Mucosa of stomach (tissue), 1 donor: ENCODE results near the gene SAP30L.

Experiments
- H3K27me3 ChIP-seq: one replicate; pipeline ENCODE4 v1.7.0; 2013; ENCODE audit warnings: mild to moderate bottlenecking, low read length; ENCODE audit not compliant: control insufficient read depth, insufficient read depth
- H3K36me3 ChIP-seq: one replicate; pipeline ENCODE4 v1.7.0; 2013; ENCODE audit warnings: low read length; ENCODE audit not compliant: control insufficient read depth, insufficient read depth
- H3K4me1 ChIP-seq: one replicate; pipeline ENCODE4 v1.7.0; 2013; ENCODE audit warnings: mild to moderate bottlenecking, low read length; ENCODE audit not compliant: control insufficient read depth, insufficient read depth
- H3K4me3 ChIP-seq: one replicate; pipeline ENCODE4 v1.7.0; 2013; ENCODE audit warnings: low read length
- H3K9ac ChIP-seq: one replicate; pipeline ENCODE4 v1.7.0; 2013; ENCODE audit warnings: mild to moderate bottlenecking, low read length, moderate library complexity
- H3K9me3 ChIP-seq: one replicate; pipeline ENCODE4 v1.7.0; 2013; ENCODE audit warnings: mild to moderate bottlenecking, low read length, moderate library complexity; ENCODE audit not compliant: control insufficient read depth
- donor health status: Pancreatic carcinoma.

Gene SAP30L

GRCh38 chr5:154406826-154407225 lies 39.0 kb upstream of the SAP30L start:
- Histone ChIP-seq H3K9me3 (no peaks in the 10 kb centered on the region), H3K27me3 (no peaks in the 10 kb centered on the region), H3K4me1 (peaks cover 14% of the 10 kb centered on the region), H3K9ac (no peak overlapping the region), H3K4me3 (no peak overlapping the region), H3K36me3 (no peaks in the 10 kb centered on the region)

DNA sequence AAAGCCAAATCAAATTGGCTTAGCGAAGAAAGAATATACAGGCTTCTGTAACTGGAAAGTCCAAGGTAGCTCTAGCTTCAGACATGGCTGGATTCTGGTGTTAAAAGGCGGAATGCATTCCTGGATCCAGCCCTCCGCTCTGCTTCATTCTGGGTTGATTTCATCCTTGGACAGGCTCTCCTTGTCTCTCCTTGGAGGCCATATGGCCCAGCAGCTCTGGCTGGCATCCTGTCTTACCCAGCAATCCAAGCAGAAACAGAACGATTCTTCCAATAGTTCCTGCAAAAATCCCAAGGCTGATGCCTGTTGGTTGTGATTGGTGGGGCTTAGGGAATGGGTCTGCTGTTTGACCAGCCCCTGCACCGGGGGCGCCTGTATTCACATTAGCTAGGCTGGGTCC lies 37.0 kb upstream of the SAP30L start:
- H3K4me1 ChIP-seq = peaks cover 14% of the 10 kb centered on the region
- no peaks in the 10 kb centered on the region for H3K27me3 ChIP-seq
- H3K9ac ChIP-seq = no peak overlapping the region
- H3K36me3 ChIP-seq = no peaks in the 10 kb centered on the region
- H3K4me3 ChIP-seq = no peak overlapping the region
- H3K9me3 ChIP-seq = no peaks in the 10 kb centered on the region

GRCh38 chr5:154409230-154409840 lies 36.5 kb upstream of the SAP30L start:
- Histone ChIP-seq H3K27me3 (no peaks in the 10 kb centered on the region), H3K4me3 (no peak overlapping the region), H3K36me3 (no peaks in the 10 kb centered on the region), H3K9ac (no peak overlapping the region), H3K4me1 (peaks cover 14% of the 10 kb centered on the region), H3K9me3 (no peaks in the 10 kb centered on the region)

- Histone ChIP-seq H3K4me3 (no peak overlapping the region), H3K4me1 (peaks cover 10% of the 10 kb centered on the region), H3K27me3 (no peaks in the 10 kb centered on the region), H3K36me3 (no peaks in the 10 kb centered on the region), H3K9me3 (no peaks in the 10 kb centered on the region), H3K9ac (no peak overlapping the region)
These were observed 35.8 kb upstream of the SAP30L start for GRCh38 chr5:154410008-154410407.

DNA sequence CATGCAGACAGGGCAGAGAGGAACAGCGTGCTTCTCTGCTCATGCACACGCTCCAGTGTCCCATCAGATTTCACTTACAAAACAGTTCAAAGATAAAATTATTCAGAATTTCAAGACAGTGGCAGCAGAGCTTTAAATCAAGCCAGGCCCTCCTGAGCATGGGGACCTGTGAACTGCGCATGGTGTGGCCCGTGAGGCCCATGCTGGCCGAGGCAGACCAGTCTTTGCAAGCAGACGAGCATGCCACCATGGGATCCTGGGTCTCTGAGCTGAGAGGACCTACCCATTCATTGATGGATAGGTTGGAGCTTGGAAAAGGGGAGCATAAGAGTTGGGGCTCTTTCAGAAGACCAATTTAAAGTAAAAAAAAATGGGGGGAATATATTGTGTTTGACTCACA lies 35.0 kb upstream of the SAP30L start:
- Histone ChIP-seq H3K4me3 (no peak overlapping the region), H3K4me1 (peaks cover 4% of the 10 kb centered on the region), H3K9me3 (no peaks in the 10 kb centered on the region), H3K27me3 (no peaks in the 10 kb centered on the region), H3K36me3 (no peaks in the 10 kb centered on the region), H3K9ac (no peak overlapping the region)

- Histone ChIP-seq H3K36me3 (no peaks in the 10 kb centered on the region), H3K9me3 (no peaks in the 10 kb centered on the region), H3K4me1 (peaks cover 4% of the 10 kb centered on the region), H3K9ac (no peak overlapping the region), H3K27me3 (no peaks in the 10 kb centered on the region), H3K4me3 (no peak overlapping the region)
These were observed 34.5 kb upstream of the SAP30L start for GRCh38 chr5:154411338-154411737.

GRCh38 chr5:154412316-154412715 lies 33.5 kb upstream of the SAP30L start:
- peaks cover 7% of the 10 kb centered on the region for H3K36me3 ChIP-seq
- no peak overlapping the region for H3K4me3 ChIP-seq
- no peaks in the 10 kb centered on the region for H3K27me3 ChIP-seq
- no peaks in the 10 kb centered on the region for H3K4me1 ChIP-seq
- H3K9ac ChIP-seq = no peak overlapping the region
- H3K9me3 ChIP-seq = no peaks in the 10 kb centered on the region

- no peak overlapping the region for H3K9ac ChIP-seq
- H3K4me3 ChIP-seq = no peak overlapping the region
- H3K9me3 ChIP-seq = no peaks in the 10 kb centered on the region
- no peaks in the 10 kb centered on the region for H3K27me3 ChIP-seq
- H3K36me3 ChIP-seq = peaks cover 10% of the 10 kb centered on the region
- H3K4me1 ChIP-seq = no peaks in the 10 kb centered on the region
These were observed 32.9 kb upstream of the SAP30L start for GRCh38 chr5:154412925-154413324.

DNA sequence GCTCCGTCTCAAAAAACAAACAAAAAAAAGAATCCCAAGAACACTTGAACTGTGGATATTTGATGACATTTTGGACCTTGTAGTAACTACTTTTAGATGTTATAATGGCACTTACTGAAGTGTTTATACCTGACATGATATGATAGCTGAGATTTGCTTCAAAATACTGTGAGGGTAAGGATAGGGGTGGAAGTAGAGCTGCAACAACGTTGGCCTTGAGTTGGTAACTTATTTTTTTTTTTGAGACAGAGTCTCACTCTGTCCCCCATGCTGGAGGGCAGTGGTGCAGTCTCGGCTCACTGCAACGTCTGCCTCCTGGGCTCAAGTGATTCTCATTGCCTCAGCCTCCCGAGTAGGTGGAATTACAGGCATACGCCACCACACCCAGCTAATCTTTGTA lies 30.7 kb upstream of the SAP30L start:
- Histone ChIP-seq H3K4me3 (no peak overlapping the region), H3K4me1 (no peaks in the 10 kb centered on the region), H3K9me3 (no peaks in the 10 kb centered on the region), H3K36me3 (peaks cover 16% of the 10 kb centered on the region), H3K27me3 (no peaks in the 10 kb centered on the region), H3K9ac (no peak overlapping the region)

GRCh38 chr5:154418344-154418820 lies 27.4 kb upstream of the SAP30L start:
- Histone ChIP-seq H3K4me3 (no peak overlapping the region), H3K9me3 (no peaks in the 10 kb centered on the region), H3K27me3 (no peaks in the 10 kb centered on the region), H3K36me3 (peaks cover 16% of the 10 kb centered on the region), H3K4me1 (no peaks in the 10 kb centered on the region), H3K9ac (no peak overlapping the region)

GRCh38 chr5:154419236-154419635 lies 26.6 kb upstream of the SAP30L start:
- Histone ChIP-seq H3K9me3 (no peaks in the 10 kb centered on the region), H3K9ac (no peak overlapping the region), H3K27me3 (no peaks in the 10 kb centered on the region), H3K36me3 (peaks cover 16% of the 10 kb centered on the region), H3K4me1 (no peaks in the 10 kb centered on the region), H3K4me3 (no peak overlapping the region)

- Histone ChIP-seq H3K4me3 (no peak overlapping the region), H3K27me3 (no peaks in the 10 kb centered on the region), H3K36me3 (peaks cover 11% of the 10 kb centered on the region), H3K9me3 (no peaks in the 10 kb centered on the region), H3K4me1 (no peaks in the 10 kb centered on the region), H3K9ac (no peak overlapping the region)
These were observed 23.9 kb upstream of the SAP30L start for GRCh38 chr5:154421868-154422267.

DNA sequence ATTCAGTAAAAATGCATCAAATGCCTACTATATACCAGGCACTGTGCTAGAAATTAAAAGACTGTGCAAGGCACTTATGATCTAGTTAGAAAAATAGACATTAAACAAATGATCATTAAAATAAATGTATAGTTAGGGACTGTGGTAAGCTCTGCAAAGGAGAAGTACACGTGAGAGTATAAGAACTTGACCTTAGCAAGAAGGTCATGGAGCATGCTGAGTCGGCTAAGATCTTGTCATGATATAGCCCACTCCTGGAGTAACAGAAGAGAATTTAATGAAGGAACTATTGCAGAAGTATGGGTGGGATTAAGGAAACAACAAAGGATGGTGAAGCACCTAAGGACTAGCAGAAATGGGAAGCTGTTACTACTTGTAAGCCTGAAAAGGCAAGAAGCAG lies 23.5 kb upstream of the SAP30L start:
- no peaks in the 10 kb centered on the region for H3K27me3 ChIP-seq
- no peak overlapping the region for H3K4me3 ChIP-seq
- no peaks in the 10 kb centered on the region for H3K9me3 ChIP-seq
- no peaks in the 10 kb centered on the region for H3K4me1 ChIP-seq
- no peak overlapping the region for H3K9ac ChIP-seq
- H3K36me3 ChIP-seq = peaks cover 9% of the 10 kb centered on the region
